Right lung (tissue), 5 donors: Measurements from ENCODE around the gene NSMF. TPM values are rescaled to one million over a fixed set of nuclear protein-coding genes. Genes with fewer than 3 reads are reported as not detected.

Experiments used
- DNase-seq, 2 donors: peaks; one replicate each; pipeline ENCODE4 v3.0.0-alpha.2; 2013
- polyA plus RNA-seq, 5 donors: library from polyadenylated mRNA; unstranded; fragments of 120-200 nt; gene quantifications; one replicate each; pipeline versions ENCODE4 v1.2.1 to v1.2.3, GENCODE V29; 2013; ENCODE audit warnings: inconsistent platforms in 1 of 5, low replicate concordance in 1 of 5; ENCODE audit not compliant: insufficient read length in 5 of 5, insufficient read depth in 1 of 5

NSMF gene
- polyA plus RNA-seq, 5 donors: 31.1 to 46.8 (median 40.3) TPM

DNA sequence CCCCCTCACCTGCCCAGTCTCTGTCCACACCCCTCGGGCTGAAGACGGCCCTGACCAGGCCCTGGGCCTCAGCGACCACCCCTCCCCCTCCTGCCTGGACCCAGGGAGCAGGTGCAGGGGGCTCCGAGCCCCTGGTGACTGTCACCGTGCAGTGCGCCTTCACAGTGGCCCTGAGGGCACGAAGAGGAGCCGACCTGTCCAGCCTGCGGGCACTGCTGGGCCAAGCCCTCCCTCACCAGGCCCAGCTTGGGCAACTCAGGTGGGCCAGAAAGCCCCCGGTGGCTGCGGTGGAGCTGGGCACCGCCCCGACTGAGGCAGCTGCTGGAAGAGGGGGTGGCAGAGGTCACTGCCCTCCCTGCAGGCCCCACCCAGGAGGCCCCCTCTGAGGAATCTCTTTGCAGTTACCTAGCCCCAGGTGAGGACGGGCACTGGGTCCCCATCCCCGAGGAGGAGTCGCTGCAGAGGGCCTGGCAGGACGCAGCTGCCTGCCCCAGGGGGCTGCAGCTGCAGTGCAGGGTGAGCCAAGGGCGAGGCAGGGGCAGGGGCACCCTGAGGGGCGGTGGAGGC is 25.7 kb downstream of the NSMF start:
- no peak for DNase-seq

DNA sequence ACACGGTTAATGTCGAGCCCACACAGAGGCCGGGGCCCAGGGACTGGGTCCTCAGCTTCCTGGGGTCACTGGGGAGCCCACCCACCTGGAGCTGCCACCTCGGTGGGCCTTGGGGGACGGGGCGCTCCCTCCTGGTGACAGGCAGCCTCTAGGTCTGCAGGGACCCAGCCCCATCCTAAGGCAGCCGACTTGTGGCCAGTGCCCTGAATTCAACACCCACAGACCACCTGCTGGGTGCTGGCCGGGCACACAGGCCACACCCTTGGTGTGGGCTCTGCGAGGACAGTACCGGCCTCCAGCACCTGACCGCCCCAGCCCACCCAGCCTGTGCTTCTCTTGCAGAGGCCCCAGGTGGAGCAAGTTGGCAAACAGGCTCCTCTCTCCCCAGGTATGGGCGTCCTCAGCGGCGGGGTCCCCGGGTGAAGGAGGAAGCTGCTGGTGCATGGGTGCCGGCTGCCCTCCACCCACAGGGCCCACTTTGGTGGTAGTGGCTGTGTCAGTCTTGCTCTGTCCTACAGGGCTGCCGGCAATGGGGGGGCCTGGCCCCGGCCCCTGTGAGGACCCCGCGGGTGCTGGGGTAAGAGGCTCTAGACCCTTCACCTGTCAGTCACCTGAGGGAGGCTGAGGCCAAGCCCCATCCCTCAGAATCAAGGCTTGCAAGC is 26.3 kb downstream of the NSMF start:
- DNase-seq: no peak

DNA sequence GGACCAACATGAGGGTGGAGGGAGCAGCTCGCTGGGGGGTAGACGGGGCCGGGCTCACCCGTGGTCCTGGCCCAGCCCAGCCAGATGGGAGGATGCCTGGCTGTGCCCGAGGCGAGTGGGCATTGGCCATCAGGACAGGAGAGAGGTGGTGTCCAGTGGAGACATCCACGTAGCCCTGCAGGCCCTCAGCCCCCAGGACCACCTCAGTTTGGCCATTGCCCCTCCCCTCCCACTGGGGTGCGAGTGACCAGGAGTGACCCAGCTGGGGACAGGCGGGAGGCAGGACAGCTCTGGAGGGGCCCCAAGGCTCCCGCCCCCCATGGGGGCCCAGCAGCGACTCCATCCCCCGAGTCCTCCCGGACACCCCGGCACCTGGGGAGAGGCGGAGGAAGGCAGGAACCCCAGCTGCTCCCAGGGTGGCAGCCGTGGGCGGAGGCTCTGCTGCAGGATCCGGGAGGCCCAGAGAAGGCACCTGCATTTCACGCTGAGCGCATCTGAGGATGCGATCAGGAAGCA is 27.7 kb downstream of the NSMF start:
- no peak for DNase-seq

DNA sequence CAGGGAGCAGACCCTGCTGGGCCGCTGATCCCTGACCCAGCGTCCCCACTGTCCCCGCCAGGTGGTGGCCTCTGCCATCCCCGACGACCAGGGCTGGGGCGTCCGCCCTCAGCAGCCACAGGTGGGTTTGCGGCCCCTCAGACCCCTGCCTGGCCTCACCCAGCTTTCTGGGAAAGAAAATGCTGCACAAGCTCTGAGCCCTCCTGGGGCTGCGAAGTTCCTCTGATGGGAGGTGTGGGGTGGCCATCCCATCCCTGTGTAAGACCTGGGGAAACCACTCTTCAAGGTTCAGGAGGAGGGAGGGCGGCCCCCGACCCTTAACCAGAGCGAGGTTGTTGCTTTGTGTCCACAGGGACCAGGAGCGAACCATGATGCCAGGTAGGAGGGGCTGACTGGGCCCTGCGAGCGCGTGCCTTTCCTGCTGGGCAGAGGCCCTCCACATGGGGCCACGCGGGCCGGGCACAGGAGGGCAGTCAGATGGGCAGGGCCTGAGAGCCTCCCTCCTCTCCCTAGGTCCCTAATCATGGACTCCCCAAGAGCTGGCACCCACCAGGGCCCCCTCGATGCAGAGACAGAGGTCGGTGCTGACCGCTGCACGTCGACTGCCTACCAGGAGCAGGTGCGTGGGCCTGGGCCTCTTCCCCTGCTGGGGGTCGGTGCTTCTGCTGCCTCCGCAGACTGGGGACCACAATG is 28.3 kb downstream of the NSMF start:
- DNase-seq: no peak

DNA sequence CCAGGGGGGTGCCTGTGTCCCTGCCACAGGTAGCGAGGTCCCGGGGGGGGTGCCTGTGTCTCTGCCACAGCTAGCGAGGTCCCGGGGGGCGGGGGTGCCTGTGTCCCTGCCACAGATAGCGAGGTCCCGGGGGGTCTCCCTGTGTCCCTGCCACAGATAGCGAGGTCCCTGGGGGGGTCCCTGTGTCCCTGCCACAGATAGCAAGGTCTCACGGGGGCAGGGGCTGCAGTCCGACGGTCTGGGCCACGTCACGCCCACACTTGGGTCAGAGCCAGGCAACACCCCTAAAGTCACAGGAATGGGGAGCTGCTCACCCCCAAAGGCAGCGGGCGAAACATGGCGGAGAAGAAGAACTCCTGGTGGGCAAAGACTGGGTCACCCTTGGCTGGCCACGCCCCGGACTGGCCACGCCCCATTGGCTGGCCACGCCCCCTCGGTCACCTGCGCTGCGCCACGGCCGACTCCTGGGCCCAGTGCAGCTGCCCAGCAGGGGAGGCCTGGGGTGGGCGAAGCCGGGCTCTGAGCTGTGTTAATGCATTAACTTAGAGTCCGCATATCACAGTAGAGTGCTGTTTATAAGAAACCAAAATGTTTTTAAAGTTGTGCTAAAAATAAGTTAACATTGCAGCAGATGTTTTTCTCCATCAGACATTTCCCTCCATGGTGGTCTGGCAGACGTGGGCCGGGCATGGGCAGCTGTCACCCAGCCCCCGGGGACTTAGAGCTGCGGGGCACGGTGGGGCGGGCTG is 29.0 kb downstream of the NSMF start:
- DNase-seq: no peak

DNA sequence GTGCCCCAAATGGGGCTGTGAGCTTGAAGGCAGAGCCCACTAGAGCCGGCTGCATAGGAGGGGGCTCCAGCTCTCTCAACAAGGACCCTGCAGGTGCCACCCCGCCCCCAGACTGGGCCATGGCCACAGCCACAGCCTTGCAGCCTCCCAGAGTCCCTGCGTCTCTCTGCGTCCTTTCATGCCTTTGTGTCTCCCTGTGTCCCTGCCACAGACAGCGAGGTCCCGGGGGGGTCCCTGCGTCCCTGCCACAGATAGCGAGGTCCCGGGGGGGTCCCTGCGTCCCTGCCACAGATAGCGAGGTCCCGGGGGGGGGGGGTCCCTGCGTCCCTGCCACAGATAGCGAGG is 29.6 kb downstream of the NSMF start:
- no peak for DNase-seq

DNA sequence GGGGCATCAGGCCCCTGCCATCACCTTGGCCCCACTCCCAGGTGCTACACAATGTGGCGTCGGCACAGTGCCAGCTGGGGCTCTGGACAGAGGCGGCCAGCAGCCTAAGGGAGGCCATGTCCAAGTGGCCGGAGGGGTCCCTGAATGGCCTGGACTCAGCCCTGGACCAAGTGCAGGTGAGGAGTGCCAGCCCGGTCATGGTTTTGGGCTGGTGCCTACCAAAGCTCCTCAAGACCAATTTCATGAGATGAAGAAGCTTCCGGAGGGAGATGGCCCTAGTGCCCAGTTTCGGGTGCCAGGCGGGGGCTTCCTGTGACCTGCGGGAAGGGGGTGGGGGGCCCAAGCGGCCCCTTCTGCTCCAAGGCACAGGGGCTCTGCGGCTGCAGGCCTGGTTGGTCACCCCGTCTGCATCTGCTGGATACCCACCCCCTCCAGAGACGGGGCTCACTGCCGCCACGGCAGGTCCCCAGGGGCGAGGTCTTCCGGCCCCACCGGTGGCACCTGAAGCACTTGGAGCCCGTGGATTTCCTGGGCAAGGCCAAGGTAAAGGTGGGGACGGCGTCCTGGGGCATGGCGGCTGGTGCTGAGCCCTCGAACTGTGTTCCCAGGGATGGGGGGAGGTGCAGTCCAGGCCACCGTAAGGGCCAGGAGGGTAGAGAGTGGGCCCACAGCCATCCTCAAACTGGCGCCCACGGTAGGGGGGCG is 30.1 kb downstream of the NSMF start:
- DNase-seq: no peak

DNA sequence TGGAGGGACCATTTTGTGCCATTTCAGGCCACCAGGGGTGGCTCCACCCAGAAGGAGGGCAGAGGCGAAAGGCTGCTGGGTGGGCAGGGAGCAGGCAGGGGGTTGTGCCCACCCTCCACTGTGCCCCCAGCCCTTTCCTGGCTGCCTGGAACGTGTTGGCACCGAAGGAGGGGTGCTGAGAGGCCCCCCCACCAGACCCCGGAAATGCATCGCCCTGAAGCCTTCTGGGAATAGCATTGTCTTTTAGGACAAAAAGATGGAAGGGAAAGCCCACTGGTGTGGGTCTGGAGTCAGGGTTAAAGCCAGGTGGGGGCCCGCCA is 30.9 kb downstream of the NSMF start:
- DNase-seq: no peak

DNA sequence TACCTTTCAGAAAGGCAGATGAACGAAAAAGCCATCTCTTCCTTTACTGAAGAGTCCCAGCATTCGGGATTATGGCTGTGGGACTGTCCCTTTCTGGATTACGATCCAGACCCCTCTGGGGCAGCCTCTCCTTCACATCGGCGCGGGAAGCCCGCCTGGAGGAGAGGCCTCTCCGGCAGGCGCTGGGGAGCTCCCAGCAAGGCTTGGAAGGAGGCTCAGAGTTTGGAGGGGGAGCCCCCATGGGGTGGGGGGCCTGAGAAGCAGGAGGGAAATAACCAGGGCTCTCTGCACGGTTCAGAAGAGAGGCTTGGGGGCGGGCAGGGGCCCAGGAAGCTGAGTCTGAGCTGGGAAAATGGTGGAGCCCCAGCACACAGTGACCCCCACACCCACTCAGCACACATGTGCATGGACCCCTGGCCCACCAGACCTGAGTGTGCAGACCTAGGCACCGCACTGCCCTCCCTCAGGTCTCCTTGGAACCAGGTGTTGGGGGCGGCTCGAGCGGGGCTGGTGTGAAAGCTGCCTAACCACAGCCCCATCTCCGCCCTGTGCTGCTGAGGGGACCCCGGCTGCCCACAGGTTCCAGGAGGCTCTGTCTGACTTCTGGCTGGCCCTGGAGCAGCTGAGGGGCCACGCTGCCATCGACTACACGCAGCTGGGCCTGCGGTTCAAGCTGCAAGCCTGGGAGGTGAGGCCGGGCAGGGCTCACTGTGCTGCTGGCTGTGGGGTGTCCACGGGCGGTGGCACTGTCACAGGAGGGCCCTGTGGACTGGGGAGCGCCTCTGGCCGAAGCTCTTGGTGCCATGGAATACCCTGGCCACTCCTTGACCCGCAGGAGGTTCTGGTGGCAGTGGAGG is 31.5 kb downstream of the NSMF start:
- no peak for DNase-seq

DNA sequence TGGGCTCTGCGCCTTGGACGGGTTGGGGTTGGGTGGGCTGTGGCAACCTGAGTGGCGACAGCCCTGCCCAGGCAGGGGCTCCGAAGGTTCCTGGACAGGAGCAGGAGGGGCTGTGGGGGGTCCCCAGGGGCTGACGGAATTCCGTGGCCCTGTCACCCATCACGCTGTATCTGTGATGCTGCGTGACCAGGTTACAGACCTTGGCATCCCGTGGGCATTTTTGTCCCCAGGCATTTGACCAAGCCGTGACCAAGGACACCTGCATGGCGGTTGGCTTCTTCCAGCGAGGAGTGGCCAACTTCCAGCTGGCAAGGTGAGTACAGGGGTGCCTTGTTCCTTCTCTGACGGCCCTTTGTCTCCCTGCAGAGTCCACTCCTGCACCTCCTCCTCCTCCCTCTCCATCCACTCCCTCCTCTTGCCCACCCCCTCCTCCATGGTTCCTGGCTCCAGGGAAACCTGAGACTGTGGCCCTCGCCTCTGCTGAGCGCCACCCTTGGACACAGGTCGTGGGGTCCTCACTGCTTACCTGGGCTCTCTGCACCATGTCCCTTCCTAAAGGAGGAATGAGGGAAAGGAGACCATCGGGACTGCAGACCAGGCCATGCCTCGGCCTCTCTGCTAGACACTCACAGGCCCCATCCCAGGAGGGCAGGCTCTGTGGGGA is 33.0 kb downstream of the NSMF start:
- no peak for DNase-seq

DNA sequence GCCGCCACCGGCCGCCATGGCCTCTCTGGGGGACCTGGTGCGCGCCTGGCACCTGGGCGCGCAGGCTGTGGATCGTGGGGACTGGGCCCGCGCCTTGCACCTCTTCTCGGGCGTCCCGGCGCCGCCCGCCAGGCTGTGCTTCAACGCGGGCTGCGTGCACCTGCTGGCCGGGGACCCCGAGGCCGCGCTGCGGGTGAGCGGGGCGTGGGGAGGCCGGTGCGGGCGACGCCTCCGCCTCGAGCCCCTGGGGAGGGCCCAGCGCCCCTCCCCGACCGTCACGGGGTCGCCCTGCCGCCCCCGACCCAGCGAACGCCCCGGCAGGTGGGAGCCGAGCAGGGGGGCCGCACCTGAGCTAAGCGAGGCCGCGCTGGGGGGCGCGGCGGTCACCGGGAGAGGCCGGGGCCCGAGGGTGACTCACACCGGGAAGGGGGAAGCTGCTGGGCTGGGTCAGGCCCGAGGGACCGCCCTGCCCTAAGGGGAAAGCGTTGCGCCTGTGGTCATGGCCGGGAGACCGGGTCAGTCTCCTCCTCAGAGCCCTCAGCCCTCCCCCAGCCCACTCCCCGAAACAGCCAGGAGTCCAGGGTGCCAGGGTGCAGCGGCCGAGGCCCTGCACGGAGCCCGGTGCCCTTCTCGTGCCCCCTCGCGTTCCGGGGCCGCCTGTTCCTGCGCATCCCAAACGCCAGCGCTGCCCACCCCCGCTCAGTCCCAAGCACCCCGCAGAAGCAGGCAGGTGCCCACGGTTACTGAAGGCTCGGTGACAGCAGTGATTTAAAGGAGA is 35.4 kb downstream of the NSMF start:
- DNase-seq: no peak

DNA sequence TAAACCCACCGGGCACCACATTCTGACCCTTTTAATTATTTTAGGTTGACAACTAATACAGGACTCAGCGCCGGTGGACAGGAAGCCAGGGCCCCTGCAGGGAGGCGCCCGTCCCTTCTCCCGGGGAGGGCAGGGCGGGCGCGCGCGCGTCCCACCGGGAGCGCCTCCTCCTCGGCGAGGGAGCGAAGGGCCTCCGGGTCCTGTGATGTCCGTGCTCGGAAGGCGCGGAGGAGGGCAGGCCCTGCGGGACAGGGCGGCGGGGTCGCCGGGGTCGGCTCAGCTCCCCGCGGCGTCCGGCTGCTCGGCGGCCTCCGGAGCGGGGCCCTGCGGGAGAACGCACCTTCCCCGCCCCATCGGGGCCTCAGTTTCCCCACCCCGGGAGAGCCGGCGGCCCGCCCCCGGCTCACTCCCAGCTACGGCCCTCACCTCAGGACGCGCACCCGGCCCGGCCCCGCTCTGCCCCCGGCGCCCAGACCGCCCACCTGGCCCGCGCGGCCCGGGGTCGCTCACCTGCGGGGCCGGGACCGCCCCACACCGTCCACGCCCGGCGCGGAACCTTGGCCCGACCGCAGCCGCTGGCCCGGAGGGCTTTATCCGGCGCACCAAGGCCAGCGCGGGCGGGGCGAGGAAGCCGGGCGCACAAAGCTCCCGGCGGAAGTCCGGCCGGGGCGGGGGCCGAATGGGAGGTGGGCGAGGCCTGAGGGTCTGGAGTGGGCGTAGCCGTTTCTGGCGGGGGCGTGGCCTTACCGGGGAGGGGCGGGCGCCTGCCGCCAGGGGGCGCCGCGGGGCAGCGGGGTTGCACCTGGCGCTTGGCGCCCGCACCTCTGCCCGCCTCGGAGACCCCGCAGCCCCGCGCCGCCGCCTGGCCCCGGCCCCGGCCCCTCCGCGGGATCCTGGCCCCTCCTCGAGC is 36.3 kb downstream of the NSMF start, which contains the start of the genes EXD3 and NOXA1:
Gene EXD3, minus strand, starts transcription at position 559 of the 910 bp plus-strand sequence. CDS start 27,805 bp downstream, outside the sequence.
Gene NOXA1, plus strand, starts transcription at position 790 of the 910 bp plus-strand sequence. CDS start 137 bp downstream, outside the sequence.
- DNase-seq: peak; percentile 87 to 88

DNA sequence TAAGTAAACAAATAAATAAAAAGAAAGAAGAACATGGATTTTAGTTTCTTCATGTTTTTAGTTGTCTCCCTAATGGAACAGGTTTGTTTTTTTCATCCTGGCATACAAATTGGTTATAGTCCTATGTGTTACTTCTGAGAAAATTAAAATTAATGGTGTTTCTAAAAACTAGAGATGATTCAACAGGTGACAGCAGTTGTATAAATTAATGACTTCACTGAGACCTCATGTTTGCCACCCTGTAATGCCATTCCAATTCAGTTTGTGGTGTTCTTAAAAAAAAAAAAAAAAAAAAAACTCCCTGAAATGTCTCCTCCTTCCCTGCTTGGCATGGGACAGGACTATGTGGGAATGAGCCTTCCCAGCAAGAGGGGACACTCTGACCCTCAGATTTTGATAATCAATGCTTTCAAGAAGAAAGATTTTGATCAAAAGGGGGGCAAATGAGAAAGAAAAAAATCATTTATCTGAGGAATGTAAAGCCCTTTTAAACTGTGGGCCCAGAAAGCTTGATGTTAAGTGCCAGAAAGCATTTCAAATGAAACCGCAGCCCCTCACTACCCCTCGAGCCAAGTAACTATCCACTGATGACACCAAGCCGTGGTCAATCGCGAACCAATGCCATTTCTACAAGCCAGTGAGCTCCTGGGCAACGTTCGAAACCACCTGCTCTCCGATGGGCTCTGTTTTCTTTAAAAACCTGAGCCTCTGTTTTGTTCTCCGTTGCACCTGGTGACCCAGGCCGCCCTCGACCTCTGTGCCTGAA is 37.1 kb downstream of the NSMF start:
- DNase-seq: no peak

DNA sequence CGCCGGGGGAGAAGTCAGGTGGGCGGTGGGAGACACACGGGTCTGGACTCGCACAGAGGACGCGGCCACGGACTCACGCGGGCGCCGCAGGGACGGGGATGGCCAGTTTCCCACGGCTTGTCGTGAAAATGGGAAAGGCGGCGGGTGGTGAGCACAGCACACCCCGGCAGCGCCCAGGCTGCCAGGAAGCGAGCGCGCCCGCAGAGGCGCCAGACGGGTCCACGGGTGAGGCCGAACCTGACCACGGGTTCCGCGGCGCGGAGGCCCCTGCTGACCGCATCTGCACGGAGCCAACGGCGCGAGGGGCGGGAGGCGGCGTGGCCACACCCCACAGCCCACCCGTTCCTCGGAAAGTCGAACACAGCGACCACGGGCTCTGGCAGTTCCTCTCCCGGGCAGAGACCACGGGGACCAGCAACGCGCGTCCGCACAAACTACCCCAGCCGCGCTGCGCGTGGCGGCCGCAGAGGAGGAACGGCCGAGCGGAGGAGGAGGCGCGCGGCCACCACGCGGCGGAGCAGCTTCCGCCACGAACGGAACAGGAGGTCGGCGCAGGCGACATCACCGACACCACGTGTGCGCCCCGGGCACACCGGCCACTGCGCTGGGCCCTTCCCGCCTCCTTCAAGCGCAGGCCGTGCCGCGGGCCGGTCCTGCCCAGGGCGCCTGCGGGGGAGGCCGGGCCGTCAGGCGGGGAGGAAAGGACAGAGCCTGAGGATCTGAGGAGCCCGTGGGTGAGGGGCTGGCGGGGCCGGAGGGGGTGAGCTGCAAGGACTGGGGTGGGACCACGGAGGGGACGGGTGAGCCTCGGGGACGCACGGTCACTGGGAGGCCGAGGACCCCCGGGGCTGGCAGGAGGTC is 41.7 kb downstream of the NSMF start:
- no peak for DNase-seq

DNA sequence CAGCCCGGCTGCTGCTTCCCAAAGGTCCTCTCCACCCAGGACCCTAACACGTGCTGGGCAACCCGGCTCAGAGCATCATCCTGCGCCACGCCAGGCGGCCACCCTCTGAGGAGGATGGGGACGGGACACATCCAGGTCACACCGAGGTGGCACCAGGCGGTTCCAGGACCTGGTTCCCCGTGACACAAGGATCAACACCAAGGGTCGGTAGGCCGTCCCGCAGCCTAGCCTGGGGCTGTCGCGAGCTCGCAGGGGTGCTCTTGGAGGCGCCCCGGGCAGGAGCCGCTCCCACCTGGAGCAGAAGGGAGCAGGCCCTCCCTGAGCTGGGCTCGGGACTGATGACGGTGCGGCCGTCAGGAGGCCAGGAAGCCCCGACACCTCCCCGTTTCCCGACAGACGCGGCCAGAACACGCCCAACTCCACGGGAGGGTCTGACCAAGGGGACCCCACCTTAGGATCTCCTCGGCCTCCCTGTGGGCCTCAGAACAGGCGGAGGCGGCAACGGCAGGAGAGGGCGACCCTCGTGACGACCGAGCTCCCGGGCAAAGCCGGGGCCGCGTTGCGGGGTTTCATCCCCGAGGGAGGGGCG is 42.5 kb downstream of the NSMF start:
- DNase-seq: no peak

DNA sequence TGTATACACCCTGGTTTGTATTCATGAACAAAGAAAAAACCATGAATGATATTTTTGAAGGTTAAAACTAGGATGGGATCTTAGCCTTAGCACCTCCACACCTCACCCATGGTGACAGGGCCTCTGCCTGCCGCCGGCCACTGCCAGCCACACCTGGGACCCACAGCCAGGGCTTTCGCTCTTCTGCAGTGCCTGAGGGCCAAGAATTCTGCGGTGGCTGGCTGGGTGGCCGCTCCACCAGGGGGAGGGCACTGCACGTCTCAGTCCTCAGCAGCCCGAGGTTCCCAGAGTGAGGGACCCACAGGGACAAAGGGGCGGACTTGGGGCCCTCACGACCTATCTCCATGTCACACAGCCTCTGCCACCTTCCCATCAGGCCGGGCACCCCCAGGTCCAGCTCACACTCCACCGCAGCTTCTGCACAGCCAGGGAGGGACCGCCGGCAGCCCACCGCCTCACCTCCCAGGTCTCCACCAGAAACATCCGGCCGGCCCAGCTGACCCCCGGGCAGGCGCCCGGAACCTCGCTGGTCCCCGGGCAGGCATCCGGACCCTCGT is 43.0 kb downstream of the NSMF start:
- DNase-seq: no peak
